Testis (tissue), 2 donors: ENCODE data around the gene DVL1.

Experiments used
- POLR2A ChIP-seq: fragments of 450-650 bp; IDR thresholded peaks from one replicate; pipeline ENCODE4 v1.6.1; 2017; ENCODE audit warnings: antibody characterized with exemption, mild to moderate bottlenecking, moderate library complexity
- TF ChIP-seq, protein P1 (sequence below), 3 experiments: fragments of 450-650 bp in 2 of 3; fragments of 200-600 bp in 1 of 3; sonication (generic) in 1 of 3; IDR thresholded peaks; one replicate each; pipeline ENCODE4 v1.5.1; 2016 to 2019; ENCODE audit warnings: antibody characterized with exemption in 3 of 3, mild to moderate bottlenecking in 2 of 3, moderate library complexity in 1 of 3

DNA sequence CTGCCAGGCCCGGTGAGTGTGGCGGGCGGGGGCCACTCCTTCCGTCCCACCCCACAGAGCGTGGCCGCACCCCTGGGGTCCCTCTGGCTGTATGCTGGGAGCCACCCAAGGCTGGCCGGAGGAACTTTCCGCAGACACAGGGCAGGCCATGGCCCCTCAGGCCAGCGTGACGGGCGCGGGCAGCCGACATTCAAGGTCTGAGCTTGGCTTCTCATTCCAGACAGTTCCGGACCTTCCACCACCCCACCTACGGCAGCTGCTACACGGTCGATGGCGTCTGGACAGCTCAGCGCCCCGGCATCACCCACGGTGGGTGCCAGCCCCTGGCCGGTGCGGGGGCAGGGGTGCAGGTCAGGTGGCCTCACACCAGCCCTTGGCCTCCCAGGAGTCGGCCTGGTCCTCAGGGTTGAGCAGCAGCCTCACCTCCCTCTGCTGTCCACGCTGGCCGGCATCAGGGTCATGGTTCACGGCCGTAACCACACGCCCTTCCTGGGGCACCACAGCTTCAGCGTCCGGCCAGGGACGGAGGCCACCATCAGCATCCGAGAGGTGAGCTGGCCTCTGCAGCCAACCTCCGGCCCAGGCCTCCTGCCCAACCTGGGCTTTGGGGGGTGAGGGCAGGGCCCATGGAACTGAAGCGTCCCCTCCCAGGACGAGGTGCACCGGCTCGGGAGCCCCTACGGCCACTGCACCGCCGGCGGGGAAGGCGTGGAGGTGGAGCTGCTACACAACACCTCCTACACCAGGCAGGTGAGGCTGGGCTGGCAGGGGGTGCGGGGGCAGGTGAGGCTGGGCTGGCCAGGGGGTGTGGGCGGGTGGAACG lies 61.7 kb downstream of the DVL1 start:
- TF ChIP-seq, protein P1, sequence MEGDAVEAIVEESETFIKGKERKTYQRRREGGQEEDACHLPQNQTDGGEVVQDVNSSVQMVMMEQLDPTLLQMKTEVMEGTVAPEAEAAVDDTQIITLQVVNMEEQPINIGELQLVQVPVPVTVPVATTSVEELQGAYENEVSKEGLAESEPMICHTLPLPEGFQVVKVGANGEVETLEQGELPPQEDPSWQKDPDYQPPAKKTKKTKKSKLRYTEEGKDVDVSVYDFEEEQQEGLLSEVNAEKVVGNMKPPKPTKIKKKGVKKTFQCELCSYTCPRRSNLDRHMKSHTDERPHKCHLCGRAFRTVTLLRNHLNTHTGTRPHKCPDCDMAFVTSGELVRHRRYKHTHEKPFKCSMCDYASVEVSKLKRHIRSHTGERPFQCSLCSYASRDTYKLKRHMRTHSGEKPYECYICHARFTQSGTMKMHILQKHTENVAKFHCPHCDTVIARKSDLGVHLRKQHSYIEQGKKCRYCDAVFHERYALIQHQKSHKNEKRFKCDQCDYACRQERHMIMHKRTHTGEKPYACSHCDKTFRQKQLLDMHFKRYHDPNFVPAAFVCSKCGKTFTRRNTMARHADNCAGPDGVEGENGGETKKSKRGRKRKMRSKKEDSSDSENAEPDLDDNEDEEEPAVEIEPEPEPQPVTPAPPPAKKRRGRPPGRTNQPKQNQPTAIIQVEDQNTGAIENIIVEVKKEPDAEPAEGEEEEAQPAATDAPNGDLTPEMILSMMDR (IDR thresholded peaks at IDR 0.05), result no peak
- TF ChIP-seq POLR2A, result no peak
